ENCODE data around the gene TBKBP1.

Gene TBKBP1

GRCh38 chr17:47685556-47686275, 8.2 kb upstream of the TBKBP1 start:
- TF ChIP-seq, protein P1, sequence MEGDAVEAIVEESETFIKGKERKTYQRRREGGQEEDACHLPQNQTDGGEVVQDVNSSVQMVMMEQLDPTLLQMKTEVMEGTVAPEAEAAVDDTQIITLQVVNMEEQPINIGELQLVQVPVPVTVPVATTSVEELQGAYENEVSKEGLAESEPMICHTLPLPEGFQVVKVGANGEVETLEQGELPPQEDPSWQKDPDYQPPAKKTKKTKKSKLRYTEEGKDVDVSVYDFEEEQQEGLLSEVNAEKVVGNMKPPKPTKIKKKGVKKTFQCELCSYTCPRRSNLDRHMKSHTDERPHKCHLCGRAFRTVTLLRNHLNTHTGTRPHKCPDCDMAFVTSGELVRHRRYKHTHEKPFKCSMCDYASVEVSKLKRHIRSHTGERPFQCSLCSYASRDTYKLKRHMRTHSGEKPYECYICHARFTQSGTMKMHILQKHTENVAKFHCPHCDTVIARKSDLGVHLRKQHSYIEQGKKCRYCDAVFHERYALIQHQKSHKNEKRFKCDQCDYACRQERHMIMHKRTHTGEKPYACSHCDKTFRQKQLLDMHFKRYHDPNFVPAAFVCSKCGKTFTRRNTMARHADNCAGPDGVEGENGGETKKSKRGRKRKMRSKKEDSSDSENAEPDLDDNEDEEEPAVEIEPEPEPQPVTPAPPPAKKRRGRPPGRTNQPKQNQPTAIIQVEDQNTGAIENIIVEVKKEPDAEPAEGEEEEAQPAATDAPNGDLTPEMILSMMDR (IDR thresholded peaks at IDR 0.05; ENCODE audit: borderline replicate concordance, control extremely low read depth, extremely low read depth, insufficient read depth, missing control alignments), result no peak
- in situ Hi-C loops (cut with MboI; ENCODE audit: low sequenced_read_pairs, unreplicated experiment), result no loop called here
- no peak for DNase-seq (ENCODE audit: low spot score)

- DNase-seq (ENCODE audit: low spot score), result no peak
- in situ Hi-C loops (cut with MboI; ENCODE audit: low sequenced_read_pairs, unreplicated experiment), result no loop called here
- TF ChIP-seq, protein P1 (IDR thresholded peaks at IDR 0.05; ENCODE audit: borderline replicate concordance, control extremely low read depth, extremely low read depth, insufficient read depth, missing control alignments), result no peak
Measured at GRCh38 chr17:47686276-47686635, 7.7 kb upstream of the TBKBP1 start.

GRCh38 chr17:47686664-47687327, 7.2 kb upstream of the TBKBP1 start:
- no peak for DNase-seq (ENCODE audit: low spot score)
- TF ChIP-seq, protein P1 (IDR thresholded peaks at IDR 0.05; ENCODE audit: borderline replicate concordance, control extremely low read depth, extremely low read depth, insufficient read depth, missing control alignments), result no peak
- in situ Hi-C loops (cut with MboI; ENCODE audit: low sequenced_read_pairs, unreplicated experiment), result no loop called here

GRCh38 chr17:47687328-47687690, 6.7 kb upstream of the TBKBP1 start:
- DNase-seq (ENCODE audit: low spot score), result no peak
- TF ChIP-seq, protein P1 (IDR thresholded peaks at IDR 0.05; ENCODE audit: borderline replicate concordance, control extremely low read depth, extremely low read depth, insufficient read depth, missing control alignments), result no peak
- in situ Hi-C loops (cut with MboI; ENCODE audit: low sequenced_read_pairs, unreplicated experiment), result no loop called here

- in situ Hi-C loops (cut with MboI; ENCODE audit: low sequenced_read_pairs, unreplicated experiment), result no loop called here
- TF ChIP-seq, protein P1 (IDR thresholded peaks at IDR 0.05; ENCODE audit: borderline replicate concordance, control extremely low read depth, extremely low read depth, insufficient read depth, missing control alignments), result no peak
- no peak for DNase-seq (ENCODE audit: low spot score)
Measured at GRCh38 chr17:47687748-47688147, 6.2 kb upstream of the TBKBP1 start.

- TF ChIP-seq, protein P1 (IDR thresholded peaks at IDR 0.05; ENCODE audit: borderline replicate concordance, control extremely low read depth, extremely low read depth, insufficient read depth, missing control alignments), result no peak
- DNase-seq (ENCODE audit: low spot score), result no peak
- in situ Hi-C loops (cut with MboI; ENCODE audit: low sequenced_read_pairs, unreplicated experiment), result loop anchor here (10.0 kb wide), 1 partner anchor 105 kb away; no protein-coding TSS in a partner anchor
Measured at GRCh38 chr17:47690121-47690520, 3.8 kb upstream of the TBKBP1 start.

Data from GM13976 (cell line).